GM21360 (cell line): ENCODE data around the gene ID4.
"Not testable (repeated sequence)": the region's sequence is repeated elsewhere in the genome, so short reads cannot be mapped to it uniquely, and the experiment has no call there.

Experiments used
- ATAC-seq: cut with Tn5 transposase; IDR thresholded peaks from one replicate; pipeline ENCODE4 v1.9.1; 2021; ENCODE audit warnings: mild to moderate bottlenecking, moderate library complexity; ENCODE audit not compliant: unreplicated experiment

The ID4 gene

GRCh38 chr6:19831358-19831757 lies 5.8 kb upstream of the ID4 start:
- no peak for ATAC-seq

GRCh38 chr6:19833947-19834346 lies 3.2 kb upstream of the ID4 start:
- ATAC-seq = no peak

GRCh38 chr6:19834858-19835257 lies 2.3 kb upstream of the ID4 start:
- no peak for ATAC-seq

- no peak for ATAC-seq
These were observed 1.6 kb upstream of the ID4 start for GRCh38 chr6:19835605-19836004.

- ATAC-seq = no peak
These were observed 606 bp downstream of the ID4 start for GRCh38 chr6:19837511-19838441.

- ATAC-seq = no peak
These were observed 1.5 kb downstream of the ID4 start for GRCh38 chr6:19838442-19839236.

- no peak for ATAC-seq
These were observed 2.0 kb downstream of the ID4 start for GRCh38 chr6:19839237-19839546.

GRCh38 chr6:19839788-19840187 lies 2.6 kb downstream of the ID4 start:
- ATAC-seq = no peak

GRCh38 chr6:19841181-19841580 lies 4.0 kb downstream of the ID4 start:
- no peak for ATAC-seq

GRCh38 chr6:19842030-19842615 lies 5.0 kb downstream of the ID4 start:
- ATAC-seq = no peak

GRCh38 chr6:19844689-19845088 lies 7.5 kb downstream of the ID4 start:
- ATAC-seq = no peak

GRCh38 chr6:19845266-19846041 lies 8.3 kb downstream of the ID4 start:
- ATAC-seq = no peak

GRCh38 chr6:19848465-19849029 lies 11.4 kb downstream of the ID4 start:
- ATAC-seq = no peak

- ATAC-seq = no peak
These were observed 12.0 kb downstream of the ID4 start for GRCh38 chr6:19849196-19849595.

- no peak for ATAC-seq
These were observed 12.6 kb downstream of the ID4 start for GRCh38 chr6:19849755-19850154.

- no peak for ATAC-seq
These were observed 14.3 kb downstream of the ID4 start for GRCh38 chr6:19851241-19852089.

GRCh38 chr6:19852090-19852457 lies 14.9 kb downstream of the ID4 start:
- ATAC-seq = no peak

GRCh38 chr6:19852927-19853326 lies 15.8 kb downstream of the ID4 start:
- no peak for ATAC-seq

- not testable (repeated sequence) for ATAC-seq
These were observed 17.3 kb downstream of the ID4 start for GRCh38 chr6:19854421-19855015.
